GM21717 (cell line): ENCODE data around the gene PCBP1.
"Not testable (repeated sequence)": the region's sequence is repeated elsewhere in the genome, so short reads cannot be mapped to it uniquely, and the experiment has no call there.

Source experiments
- ATAC-seq: cut with Tn5 transposase; IDR thresholded peaks from one replicate; pipeline ENCODE4 v1.9.1; 2021; ENCODE audit warnings: mild to moderate bottlenecking, moderate library complexity; ENCODE audit not compliant: unreplicated experiment

The PCBP1 gene

GRCh38 chr2:70123051-70123828, 36.0 kb downstream of the PCBP1 start:
- no peak for ATAC-seq

GRCh38 chr2:70123829-70124116, 36.5 kb downstream of the PCBP1 start:
- ATAC-seq: no peak

DNA sequence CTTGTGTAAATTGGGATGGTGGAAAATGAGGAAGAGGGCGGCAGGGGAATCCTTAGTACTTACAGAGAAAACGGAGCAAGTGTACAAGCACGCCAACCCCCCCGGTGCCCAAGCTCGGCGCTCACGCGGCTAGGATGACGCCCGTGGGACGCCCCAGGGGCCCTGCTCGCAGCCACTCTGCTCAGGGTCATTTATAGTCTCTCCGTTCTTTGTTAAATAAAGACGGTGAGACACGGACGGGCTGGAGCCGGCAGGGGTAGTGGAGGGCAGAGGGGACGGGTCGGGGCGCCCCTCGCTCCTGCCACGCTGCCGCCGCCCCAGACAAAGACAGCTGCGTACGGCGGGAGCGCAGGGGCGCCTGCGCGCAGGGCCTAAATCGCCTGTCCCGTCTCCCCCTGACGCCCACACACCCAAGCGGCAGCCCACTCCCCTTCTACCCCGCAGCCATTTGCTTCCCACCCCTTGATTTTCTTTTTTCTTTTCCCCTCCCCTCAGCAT, 37.8 kb downstream of the PCBP1 start:
- ATAC-seq: no peak

DNA sequence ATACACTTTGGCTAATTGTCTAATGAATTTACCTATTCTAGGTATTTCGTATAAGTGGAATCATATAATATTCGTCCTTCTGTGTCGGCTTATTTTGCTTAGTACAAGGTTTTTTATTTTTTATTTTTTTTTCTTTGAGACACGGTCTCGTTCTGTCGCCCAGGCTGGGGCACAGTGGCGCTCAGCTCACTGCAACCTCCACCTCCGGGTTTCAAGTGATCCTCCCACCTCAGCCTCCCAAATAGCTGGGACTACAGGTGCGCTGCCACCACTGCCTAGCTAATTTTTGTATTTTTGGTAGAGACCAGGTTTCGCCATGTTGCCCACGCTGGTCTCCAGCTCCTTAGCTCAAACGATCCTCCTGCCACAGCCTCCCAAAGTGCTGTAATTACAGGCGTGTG, 38.2 kb downstream of the PCBP1 start:
- ATAC-seq: no peak

GRCh38 chr2:70126413-70126812, 39.1 kb downstream of the PCBP1 start:
- ATAC-seq: no peak

DNA sequence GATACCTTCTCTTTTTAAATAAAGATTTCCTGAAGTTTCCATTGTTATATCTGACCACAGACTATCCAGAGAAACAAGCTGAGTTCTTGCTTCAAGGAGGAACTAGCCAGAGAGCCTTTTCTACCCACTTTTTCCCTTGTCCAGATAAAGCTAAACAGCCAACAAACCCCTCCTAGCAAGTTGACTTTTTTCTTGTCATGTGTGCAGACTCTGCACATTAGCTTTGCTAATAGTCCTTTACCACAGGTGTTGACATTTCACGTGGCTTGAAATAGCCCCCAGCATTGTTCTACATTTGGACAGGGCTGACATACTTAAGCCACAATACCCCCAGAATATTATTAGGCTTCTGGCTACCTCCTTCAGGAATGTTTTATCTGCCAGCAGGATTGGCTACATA, 40.7 kb downstream of the PCBP1 start:
- ATAC-seq: no peak

GRCh38 chr2:70131344-70132143, 44.3 kb downstream of the PCBP1 start:
- ATAC-seq: not testable (repeated sequence)

GRCh38 chr2:70132244-70133126, 45.2 kb downstream of the PCBP1 start:
- peak; percentile 41 for ATAC-seq

GRCh38 chr2:70133127-70133452, 45.8 kb downstream of the PCBP1 start:
- no peak for ATAC-seq

DNA sequence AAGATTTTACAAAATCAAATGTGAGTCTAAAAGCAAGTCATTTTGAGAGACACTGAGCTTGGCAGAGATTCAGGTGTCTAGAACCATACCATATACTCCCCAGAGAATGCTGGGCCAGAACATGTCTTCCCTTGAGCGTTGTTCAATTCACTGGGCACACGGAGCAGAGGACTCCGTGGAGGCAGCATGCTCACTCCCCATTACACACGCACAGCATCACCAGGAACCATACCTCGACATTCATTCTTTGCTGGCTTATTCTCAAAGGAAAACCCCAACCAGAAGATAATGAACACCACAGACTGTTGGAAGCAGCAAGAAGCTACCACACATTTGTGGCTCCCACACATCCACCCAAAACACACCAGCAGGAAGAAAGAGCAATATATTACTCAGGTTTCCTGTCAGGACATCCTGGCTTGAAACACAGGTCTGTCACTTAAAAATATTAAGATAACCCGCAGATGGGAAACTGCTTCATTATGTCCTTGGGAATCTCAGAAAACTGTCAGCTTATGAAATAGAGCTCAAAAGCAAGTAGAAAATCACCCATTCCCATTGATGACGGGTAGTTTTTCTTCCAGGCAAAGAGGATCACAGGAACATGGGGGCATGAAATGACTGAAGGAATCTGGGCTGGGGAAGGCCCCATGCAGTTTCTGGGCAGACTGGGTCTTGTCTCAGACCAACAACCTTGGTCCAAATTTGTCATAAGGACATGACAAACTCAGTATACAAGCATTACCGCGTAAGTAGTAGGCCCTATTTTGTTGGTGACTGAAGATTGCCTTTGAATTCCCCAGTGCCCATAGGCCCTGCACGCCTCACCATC, 46.4 kb downstream of the PCBP1 start:
- no peak for ATAC-seq

- ATAC-seq: not testable (repeated sequence)
Observed at GRCh38 chr2:70134323-70134983, 47.2 kb downstream of the PCBP1 start.
